RWPE1 (cell line): ENCODE data around the gene GNB1L.

Source experiments
- CTCF ChIA-PET: fragments of 350-600 bp; sonication (Branson Sonifier 250); formaldehyde crosslinking; extraction: SDS; loops from one replicate; lab custom pipeline; 2021; lab: Yijun Ruan, JAX
- POLR2A ChIA-PET: fragments of 400-600 bp; formaldehyde crosslinking; extraction: SDS; loops from one replicate; lab custom pipeline; 2020; ENCODE audit warnings: antibody characterized with exemption; ENCODE audit not compliant: low non-redundant PET; lab: Yijun Ruan, JAX
- DNase-seq: peaks from one replicate; pipeline ENCODE4 v3.0.0; 2012; ENCODE audit warnings: low spot score
- H3K27ac ChIP-seq: fragments of 450-650 bp; 2 replicates; pipeline ENCODE4 v1.5.1; 2017
- TF ChIP-seq, protein P1 (sequence below): fragments of 450-650 bp; conservative IDR thresholded peaks from 2 replicates; pipeline ENCODE4 v1.5.1; 2017; ENCODE audit warnings: low read depth, mild to moderate bottlenecking

The GNB1L gene

DNA sequence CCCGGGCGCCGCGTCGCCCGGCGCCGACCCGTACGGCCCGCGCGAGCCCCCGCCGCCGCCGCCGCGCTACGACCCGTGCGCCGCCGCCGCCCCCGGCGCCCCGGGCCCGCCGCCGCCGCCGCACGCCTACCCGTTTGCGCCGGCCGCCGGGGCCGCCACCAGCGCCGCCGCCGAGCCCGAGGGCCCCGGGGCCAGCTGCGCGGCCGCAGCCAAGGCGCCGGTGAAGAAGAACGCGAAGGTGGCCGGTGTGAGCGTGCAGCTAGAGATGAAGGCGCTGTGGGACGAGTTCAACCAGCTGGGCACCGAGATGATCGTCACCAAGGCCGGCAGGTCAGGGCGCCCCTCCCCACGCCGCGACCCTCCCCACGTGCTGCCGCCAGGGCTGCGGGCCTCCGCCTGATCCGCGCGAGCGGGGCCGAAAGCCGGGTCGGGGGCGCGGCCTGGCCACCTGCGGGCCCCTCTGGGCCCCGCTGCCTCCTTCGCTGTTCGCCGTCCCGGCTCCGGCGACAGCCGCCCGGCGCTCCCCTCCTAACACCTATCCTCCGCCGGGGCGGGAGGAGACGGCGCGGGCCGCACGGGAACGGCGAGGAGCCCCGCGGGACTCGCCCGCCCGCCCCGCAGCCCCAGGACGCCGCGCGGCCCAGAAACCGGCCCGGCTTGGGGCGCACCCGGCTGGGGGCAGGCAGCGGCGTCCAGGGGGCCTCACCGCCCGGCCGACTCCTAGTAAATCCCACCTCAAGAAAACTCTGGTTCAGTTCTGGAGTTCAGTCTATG, 93.5 kb downstream of the GNB1L start:
- DNase-seq, result no peak
- ChIA-PET CTCF (interaction anchor here (0.6 kb wide), 1 partner anchor 81 kb away, joined by 3 read pairs; no protein-coding TSS in a partner anchor), POLR2A (no interaction called here)
- TF ChIP-seq, protein P1, sequence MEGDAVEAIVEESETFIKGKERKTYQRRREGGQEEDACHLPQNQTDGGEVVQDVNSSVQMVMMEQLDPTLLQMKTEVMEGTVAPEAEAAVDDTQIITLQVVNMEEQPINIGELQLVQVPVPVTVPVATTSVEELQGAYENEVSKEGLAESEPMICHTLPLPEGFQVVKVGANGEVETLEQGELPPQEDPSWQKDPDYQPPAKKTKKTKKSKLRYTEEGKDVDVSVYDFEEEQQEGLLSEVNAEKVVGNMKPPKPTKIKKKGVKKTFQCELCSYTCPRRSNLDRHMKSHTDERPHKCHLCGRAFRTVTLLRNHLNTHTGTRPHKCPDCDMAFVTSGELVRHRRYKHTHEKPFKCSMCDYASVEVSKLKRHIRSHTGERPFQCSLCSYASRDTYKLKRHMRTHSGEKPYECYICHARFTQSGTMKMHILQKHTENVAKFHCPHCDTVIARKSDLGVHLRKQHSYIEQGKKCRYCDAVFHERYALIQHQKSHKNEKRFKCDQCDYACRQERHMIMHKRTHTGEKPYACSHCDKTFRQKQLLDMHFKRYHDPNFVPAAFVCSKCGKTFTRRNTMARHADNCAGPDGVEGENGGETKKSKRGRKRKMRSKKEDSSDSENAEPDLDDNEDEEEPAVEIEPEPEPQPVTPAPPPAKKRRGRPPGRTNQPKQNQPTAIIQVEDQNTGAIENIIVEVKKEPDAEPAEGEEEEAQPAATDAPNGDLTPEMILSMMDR, result no peak
- H3K27ac ChIP-seq, result peak overlapping the region; percentile 54

DNA sequence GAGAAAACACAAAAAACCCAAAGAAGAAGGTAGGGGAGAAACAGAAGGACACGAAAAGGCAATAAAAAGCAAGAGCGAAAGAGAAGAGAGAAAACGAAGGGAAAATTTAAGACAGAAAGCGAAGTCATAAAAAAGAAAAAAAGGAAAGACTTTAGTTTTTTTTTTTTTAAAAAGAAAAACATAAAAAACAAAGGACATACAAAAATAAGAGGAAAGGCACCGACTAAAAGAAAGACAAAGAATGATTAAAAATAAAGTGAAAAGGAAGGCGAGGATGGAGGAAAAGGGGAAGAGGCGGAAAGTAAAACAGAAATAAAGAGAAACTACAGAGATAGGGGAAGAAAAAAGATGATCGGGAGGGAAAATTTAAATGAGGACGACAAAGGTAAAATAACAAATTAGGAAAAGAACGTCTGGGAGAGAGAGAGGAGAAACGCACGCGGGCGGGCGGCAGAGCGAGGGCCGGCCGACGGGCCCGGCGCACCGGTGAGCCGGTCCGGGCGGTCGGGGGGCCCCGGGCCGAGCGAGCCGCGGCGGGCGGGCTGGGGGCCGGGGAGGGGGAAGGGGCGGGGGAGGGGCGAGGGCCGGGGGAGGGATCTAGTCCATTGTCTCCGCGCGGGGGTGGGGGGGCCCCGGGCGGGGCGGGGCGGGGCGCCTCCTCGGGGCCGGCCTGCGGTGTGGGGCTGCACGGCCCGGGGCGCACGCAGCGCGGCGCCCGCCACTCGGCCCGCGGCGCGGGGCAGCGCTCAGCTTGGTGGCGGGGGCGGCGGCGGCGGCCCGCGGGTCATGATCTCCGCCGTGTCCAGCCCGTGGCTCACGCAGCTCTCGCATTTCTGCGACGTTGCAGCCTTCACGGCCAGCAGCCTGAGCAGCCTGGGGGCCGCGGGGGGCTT, 94.4 kb downstream of the GNB1L start, which contains the start of gene TBX1:
TSS of gene TBX1 (plus strand) at position 721 of the 893 bp plus-strand sequence. CDS start at position 787, 66 bp downstream.
- H3K27ac ChIP-seq, result peak within 1 kb of the TSS; percentile 54
- ChIA-PET CTCF (interaction anchor here (0.6 kb wide), 1 partner anchor 80 kb away, joined by 3 read pairs; no protein-coding TSS in a partner anchor), POLR2A (no interaction called here)
- TF ChIP-seq, protein P1, result no peak
- no peak for DNase-seq

DNA sequence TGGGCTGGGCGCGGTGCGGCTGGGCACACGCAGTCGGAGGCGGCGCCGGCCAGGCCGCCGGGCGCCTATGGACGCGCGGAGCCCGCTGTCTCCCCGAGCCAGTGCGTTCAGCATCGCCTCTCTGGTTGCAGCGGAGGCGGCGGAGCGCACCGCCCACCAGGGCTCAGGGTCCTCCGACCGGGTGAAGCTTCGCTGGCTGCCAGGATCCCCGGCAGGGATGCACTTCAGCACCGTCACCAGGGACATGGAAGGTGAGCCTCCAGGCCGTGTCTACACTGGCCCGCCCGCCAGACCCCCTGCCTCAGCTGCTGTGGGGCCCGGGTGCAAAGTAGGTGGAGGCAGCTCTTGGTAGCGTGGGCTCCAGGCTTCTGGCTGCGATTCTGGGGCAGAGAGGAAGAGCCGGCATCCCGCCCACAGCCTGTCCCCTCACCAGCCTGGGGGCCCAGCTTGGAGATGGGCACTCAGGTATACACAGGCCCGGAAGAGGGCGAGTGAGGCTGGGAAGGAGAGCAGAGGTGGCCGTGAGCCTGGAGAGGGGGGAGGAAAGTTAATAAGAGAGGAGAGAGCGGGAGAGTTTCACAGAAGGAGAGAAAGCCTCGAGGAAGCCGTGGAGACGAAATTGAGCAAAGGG, 95.1 kb downstream of the GNB1L start:
- no peak overlapping the region for H3K27ac ChIP-seq
- no peak for DNase-seq

DNA sequence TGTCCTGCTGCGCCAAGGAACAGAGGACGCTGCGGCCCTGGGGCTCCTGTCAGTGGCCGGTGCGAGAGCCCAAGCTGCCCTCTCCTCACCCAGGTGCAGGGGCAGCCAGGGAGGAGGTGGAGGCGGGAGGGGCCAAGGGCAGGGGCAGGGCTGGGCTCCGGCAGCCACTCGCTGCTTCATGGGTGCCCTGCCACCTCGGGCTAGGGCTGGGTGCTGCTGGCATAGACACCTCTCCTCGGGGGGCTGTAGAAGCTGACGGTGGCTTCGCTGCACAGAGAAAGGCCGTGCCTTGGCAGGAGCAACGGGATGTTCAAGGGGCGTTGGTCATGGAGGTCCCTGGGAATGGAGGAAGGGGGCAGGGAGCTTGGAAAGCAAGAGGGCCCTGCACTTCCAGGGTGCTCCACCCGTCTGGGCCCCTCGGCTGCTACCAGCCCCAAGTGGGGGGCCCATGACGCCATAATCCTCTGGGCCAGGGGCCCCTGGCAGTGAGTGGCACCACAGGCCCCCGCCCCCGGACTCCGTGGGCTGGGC, 95.7 kb downstream of the GNB1L start:
- ChIA-PET POLR2A (no interaction called here), CTCF (interaction anchor here (0.6 to 1.5 kb wide), 2 partner anchors 151 to 190 kb away, joined by 3 to 7 read pairs; no protein-coding TSS in a partner anchor)
- no peak overlapping the region for H3K27ac ChIP-seq
- TF ChIP-seq, protein P1, result no peak
- DNase-seq, result no peak

More for the DNA sequence above, 95.1 kb downstream of the GNB1L start:
- TF ChIP-seq, protein P1, result no peak
- POLR2A ChIA-PET, result no interaction called here
- CTCF ChIA-PET, result interaction anchor here (0.6 kb wide), 1 partner anchor 190 kb away, joined by 3 read pairs; no protein-coding TSS in a partner anchor

DNA sequence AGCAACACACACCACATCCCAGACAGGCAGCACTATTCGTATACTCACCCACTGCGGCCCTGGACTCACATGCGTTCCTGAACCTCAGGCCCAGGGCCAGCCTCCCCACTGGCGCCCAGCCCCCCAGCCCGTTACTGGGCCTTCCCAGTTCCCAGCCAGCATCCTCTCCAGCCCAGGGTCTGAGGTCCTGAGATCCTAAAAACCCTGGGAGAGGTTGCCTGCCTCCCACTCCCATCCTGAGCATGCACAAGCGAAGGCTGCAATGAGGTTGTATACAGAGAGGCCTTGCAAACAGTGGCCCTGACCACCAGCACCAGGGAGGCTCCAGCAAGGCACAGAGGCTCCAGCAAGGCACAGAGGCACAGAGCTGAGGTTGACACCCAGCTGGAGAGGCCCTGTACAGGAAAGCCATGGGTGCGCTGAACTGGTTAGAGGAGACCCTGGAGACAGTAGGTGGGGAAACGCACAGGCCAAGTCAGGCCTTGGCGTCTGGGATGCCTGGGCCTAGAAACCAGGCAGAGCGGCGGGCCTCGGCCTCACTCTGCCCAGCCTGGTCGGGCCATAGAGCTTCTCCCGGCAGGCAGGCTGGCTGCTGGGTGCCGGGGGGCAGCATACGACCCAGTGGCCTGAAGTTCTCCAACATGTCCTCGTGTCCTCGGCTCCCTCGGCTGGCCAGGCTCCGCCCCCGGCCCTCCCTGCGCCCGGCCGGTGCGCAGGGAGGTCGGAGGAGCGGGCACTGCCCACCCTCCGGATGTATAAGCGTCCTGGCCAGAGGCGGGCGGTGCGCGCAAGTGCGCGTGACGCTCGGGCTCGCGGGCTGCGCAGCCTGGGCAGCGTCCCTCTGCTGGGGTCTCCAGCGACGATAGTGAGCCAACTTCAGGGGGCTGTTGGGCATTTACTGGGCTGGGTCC, 96.4 kb downstream of the GNB1L start:
- TF ChIP-seq, protein P1, result no peak
- peak overlapping the region; percentile 61 for H3K27ac ChIP-seq
- CTCF ChIA-PET, result interaction anchor here (0.7 to 1.5 kb wide), 2 partner anchors 22 to 152 kb away, joined by 3 to 7 read pairs; no protein-coding TSS in a partner anchor
- DNase-seq, result no peak
- POLR2A ChIA-PET, result no interaction called here
